HL-60 (cell line): ENCODE results near the gene AGAP1.

Source experiments
- DNase-seq, 2 experiments: peaks; one replicate each; pipeline ENCODE4 v3.0.0-alpha.2; 2010 to 2020; ENCODE audit warnings: low read depth in 1 of 2, low spot score in 1 of 2
- H3K27ac ChIP-seq: fragments of 250-450 bp; sonication (Bioruptor Pico); replicated peaks from 2 replicates; pipeline ENCODE4 v1.5.1; 2020; ENCODE audit warnings: mild to moderate bottlenecking, moderate library complexity
- H3K27me3 ChIP-seq: fragments of 250-450 bp; sonication (Bioruptor Pico); 2 replicates; pipeline ENCODE4 v1.5.1; 2021; ENCODE audit warnings: mild to moderate bottlenecking, moderate library complexity; ENCODE audit not compliant: insufficient read depth, poor library complexity, severe bottlenecking
- H3K4me3 ChIP-seq: replicated peaks from 2 replicates; pipeline ENCODE4 v1.5.1; 2011; ENCODE audit warnings: mild to moderate bottlenecking, control low read depth, low read length; ENCODE audit not compliant: insufficient read depth
- CTCF ChIP-seq: IDR thresholded peaks from one replicate; pipeline ENCODE4 v1.5.1; 2011; ENCODE audit warnings: low read length, control low read depth, inconsistent platforms; ENCODE audit not compliant: insufficient read depth
- GABPA ChIP-seq: IDR thresholded peaks from 2 replicates; pipeline ENCODE4 v1.6.1; 2012; ENCODE audit warnings: low read depth
- POLR2AphosphoS5 ChIP-seq: IDR thresholded peaks from 2 replicates; pipeline ENCODE4 v1.6.1; 2012; ENCODE audit warnings: low read depth
- REST ChIP-seq: IDR thresholded peaks from 2 replicates; pipeline ENCODE4 v1.6.1; 2012; ENCODE audit warnings: low read depth; ENCODE audit not compliant: insufficient replicate concordance
- SPI1 ChIP-seq: IDR thresholded peaks from 2 replicates; pipeline ENCODE4 v1.6.1; 2012; ENCODE audit warnings: low read depth, mild to moderate bottlenecking, borderline replicate concordance

AGAP1 gene

GRCh38 chr2:236129935-236130334 lies 636.1 kb downstream of the AGAP1 start:
- H3K27me3 ChIP-seq: no peaks in the 10 kb centered on the region
- no peak overlapping the region for H3K27ac ChIP-seq
- no peak for DNase-seq
- no peak for TF ChIP-seq CTCF
- TF ChIP-seq REST: no peak
- TF ChIP-seq SPI1: no peak
- TF ChIP-seq GABPA: no peak
- TF ChIP-seq POLR2AphosphoS5: no peak
- H3K4me3 ChIP-seq: no peak overlapping the region

GRCh38 chr2:236130349-236130998 lies 636.6 kb downstream of the AGAP1 start:
- no peak for DNase-seq
- no peak for TF ChIP-seq REST
- TF ChIP-seq CTCF: no peak
- TF ChIP-seq POLR2AphosphoS5: no peak
- no peak for TF ChIP-seq GABPA
- Histone ChIP-seq H3K4me3 (no peak overlapping the region), H3K27ac (no peak overlapping the region), H3K27me3 (no peaks in the 10 kb centered on the region)

- no peak overlapping the region for H3K4me3 ChIP-seq
- H3K27me3 ChIP-seq: no peaks in the 10 kb centered on the region
- no peak overlapping the region for H3K27ac ChIP-seq
- no peak for DNase-seq
- no peak for TF ChIP-seq CTCF
- TF ChIP-seq REST: no peak
- no peak for TF ChIP-seq SPI1
- no peak for TF ChIP-seq GABPA
- no peak for TF ChIP-seq POLR2AphosphoS5
Measured at GRCh38 chr2:236131073-236131692, 637.3 kb downstream of the AGAP1 start.
